ENCODE measurements around the gene NPIPA3. TPM values are rescaled to one million over a fixed set of nuclear protein-coding genes. Genes with fewer than 3 reads are reported as not detected.
"Not testable (repeated sequence)": the region's sequence is repeated elsewhere in the genome, so short reads cannot be mapped to it uniquely, and the experiment has no call there.

NPIPA3 gene
- total RNA-seq, 2 experiments from 2014 or later = 1.8 to 2.8 TPM

DNA sequence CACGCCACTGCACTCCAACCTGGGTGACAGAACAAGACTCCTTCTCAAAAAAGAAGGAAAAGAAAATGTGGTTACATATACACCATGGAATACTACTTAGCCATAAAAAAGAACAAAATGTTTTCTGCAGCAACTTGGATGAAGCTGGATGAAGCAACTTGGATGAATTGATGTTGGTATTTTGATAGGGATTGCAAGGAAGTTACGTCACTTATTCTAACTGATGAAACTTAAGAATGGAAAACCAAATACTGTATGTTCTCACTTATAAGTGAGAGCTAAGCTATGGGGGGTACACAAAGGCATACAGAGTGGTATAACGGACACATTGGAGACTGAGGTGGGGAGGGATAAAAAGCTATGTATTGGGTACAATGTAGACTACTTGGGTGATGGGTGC, 26.6 kb upstream of the NPIPA3 start:
- no peak for DNase-seq (ENCODE audit: low spot score)
- Histone ChIP-seq H3K27ac (ENCODE audit: low read depth, low read length, poor library complexity, severe bottlenecking) (no peak overlapping the region), H3K4me1 (ENCODE audit: insufficient read depth, low read length, poor library complexity, severe bottlenecking) (peaks cover 24% of the 10 kb centered on the region), H3K4me2 (ENCODE audit: low read length) (no peak overlapping the region), H3K9me2 (ENCODE audit: insufficient read depth, low read length) (no peaks in the 10 kb centered on the region), H4K20me1 (ENCODE audit: insufficient read depth, low read length) (no peaks in the 10 kb centered on the region), H3K9me3 (ENCODE audit: low read length) (no peaks in the 10 kb centered on the region), H3K4me3 (ENCODE audit: low read depth, low read length, poor library complexity, severe bottlenecking) (no peak overlapping the region), H3K79me2 (ENCODE audit: insufficient read depth, low read depth, low read length) (no peaks in the 10 kb centered on the region), H2AFZ (ENCODE audit: low read length) (no peak overlapping the region), H3K36me3 (ENCODE audit: insufficient read depth, low read length) (no peaks in the 10 kb centered on the region)
- ChIA-PET POLR2A (no interaction called here), CTCF (ENCODE audit: unreplicated experiment) (no interaction called here)
- BruUV-seq (replicated peaks) = no TSS peak
- TF ChIP-seq, protein P1, sequence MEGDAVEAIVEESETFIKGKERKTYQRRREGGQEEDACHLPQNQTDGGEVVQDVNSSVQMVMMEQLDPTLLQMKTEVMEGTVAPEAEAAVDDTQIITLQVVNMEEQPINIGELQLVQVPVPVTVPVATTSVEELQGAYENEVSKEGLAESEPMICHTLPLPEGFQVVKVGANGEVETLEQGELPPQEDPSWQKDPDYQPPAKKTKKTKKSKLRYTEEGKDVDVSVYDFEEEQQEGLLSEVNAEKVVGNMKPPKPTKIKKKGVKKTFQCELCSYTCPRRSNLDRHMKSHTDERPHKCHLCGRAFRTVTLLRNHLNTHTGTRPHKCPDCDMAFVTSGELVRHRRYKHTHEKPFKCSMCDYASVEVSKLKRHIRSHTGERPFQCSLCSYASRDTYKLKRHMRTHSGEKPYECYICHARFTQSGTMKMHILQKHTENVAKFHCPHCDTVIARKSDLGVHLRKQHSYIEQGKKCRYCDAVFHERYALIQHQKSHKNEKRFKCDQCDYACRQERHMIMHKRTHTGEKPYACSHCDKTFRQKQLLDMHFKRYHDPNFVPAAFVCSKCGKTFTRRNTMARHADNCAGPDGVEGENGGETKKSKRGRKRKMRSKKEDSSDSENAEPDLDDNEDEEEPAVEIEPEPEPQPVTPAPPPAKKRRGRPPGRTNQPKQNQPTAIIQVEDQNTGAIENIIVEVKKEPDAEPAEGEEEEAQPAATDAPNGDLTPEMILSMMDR (conservative IDR thresholded peaks at IDR 0.05; ENCODE audit: low read length) = no peak
- no peak for TF ChIP-seq EZH2phosphoT487 (IDR thresholded peaks at IDR 0.05; ENCODE audit: borderline replicate concordance, low read depth, low read length)
- intact Hi-C loops (cut with micrococcal nuclease; ENCODE audit: unreplicated experiment) = no loop called here

DNA sequence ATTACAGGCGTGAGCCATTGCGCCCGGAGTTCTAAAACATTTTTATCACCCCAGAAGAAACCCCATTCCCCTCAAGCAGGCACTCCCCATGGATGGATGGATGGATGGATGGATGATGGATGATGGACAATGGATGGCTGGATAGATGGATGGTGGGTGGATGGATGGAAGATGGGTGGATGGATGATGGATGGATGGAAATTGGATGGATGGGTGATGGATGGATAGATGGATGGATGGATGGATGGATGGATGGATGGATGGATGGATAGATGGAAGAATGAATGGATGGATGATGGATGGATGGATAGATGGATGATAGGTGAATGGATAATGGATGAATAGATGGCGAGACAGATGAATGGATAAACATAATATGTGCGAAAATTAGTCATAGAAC, 25.6 kb upstream of the NPIPA3 start:
- ChIA-PET POLR2A (interaction anchor here (0.5 kb wide), 1 partner anchor 37 kb away, joined by 3 read pairs; no protein-coding TSS in a partner anchor), CTCF (ENCODE audit: unreplicated experiment) (no interaction called here)
- no peak for DNase-seq (ENCODE audit: low spot score)
- BruUV-seq (replicated peaks) = no TSS peak
- Histone ChIP-seq H3K9me2 (ENCODE audit: insufficient read depth, low read length) (no peaks in the 10 kb centered on the region), H2AFZ (ENCODE audit: low read length) (no peak overlapping the region), H3K27ac (ENCODE audit: low read depth, low read length, poor library complexity, severe bottlenecking) (no peak overlapping the region), H3K79me2 (ENCODE audit: insufficient read depth, low read depth, low read length) (no peaks in the 10 kb centered on the region), H3K4me2 (ENCODE audit: low read length) (no peak overlapping the region), H3K4me1 (ENCODE audit: insufficient read depth, low read length, poor library complexity, severe bottlenecking) (peaks cover 14% of the 10 kb centered on the region), H4K20me1 (ENCODE audit: insufficient read depth, low read length) (no peaks in the 10 kb centered on the region), H3K9me3 (ENCODE audit: low read length) (no peaks in the 10 kb centered on the region), H3K36me3 (ENCODE audit: insufficient read depth, low read length) (no peaks in the 10 kb centered on the region), H3K4me3 (ENCODE audit: low read depth, low read length, poor library complexity, severe bottlenecking) (no peak overlapping the region)
- intact Hi-C loops (cut with micrococcal nuclease; ENCODE audit: unreplicated experiment) = no loop called here
- TF ChIP-seq, protein P1 (conservative IDR thresholded peaks at IDR 0.05; ENCODE audit: low read length) = no peak
- TF ChIP-seq EZH2phosphoT487 (IDR thresholded peaks at IDR 0.05; ENCODE audit: borderline replicate concordance, low read depth, low read length) = no peak

DNA sequence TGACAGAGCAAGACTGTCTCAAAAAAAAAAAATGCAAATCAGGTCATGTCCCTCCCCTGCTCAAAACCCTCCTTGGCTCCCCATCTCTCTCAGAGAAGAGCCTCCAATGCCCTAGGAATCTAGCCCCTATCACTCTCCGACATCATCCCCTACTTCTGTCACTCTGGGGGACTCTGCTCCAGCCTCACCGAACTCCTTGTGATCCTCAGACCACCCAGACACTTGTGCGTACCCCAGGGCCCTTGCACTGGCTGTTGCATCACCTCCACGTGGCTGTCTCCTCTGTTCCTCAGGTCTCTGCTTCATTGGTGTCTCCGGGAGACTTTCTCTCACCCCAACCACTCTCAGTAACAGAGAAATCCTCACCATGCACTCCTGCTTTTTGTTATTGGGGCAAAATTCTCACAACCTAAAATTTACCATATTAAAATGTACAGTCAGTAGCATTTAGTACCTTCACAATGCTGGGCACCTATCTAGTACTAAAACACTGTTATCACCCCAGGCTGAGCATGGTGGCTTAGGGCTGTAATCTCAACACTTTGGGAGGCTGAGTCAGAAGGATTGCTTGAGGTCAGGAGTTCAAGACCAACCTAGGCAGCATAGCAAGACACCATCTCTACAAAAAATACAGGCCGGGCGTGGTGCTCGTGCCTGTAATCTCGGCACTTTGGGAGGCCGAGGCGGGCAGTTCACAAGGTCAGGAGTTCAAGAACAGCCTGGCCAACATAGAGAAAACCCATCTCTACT, 24.3 kb upstream of the NPIPA3 start:
- H3K36me3 ChIP-seq (ENCODE audit: insufficient read depth, low read length) = no peaks in the 10 kb centered on the region
- H3K4me2 ChIP-seq (ENCODE audit: low read length) = no peak overlapping the region
- BruUV-seq (replicated peaks) = no TSS peak
- H3K9me3 ChIP-seq (ENCODE audit: low read length) = no peaks in the 10 kb centered on the region
- no peak for DNase-seq (ENCODE audit: low spot score)
- H2AFZ ChIP-seq (ENCODE audit: low read length) = no peak overlapping the region
- no peak overlapping the region for H3K27ac ChIP-seq (ENCODE audit: low read depth, low read length, poor library complexity, severe bottlenecking)
- H3K9me2 ChIP-seq (ENCODE audit: insufficient read depth, low read length) = no peaks in the 10 kb centered on the region
- POLR2A ChIA-PET = no interaction called here
- no peak overlapping the region for H3K4me3 ChIP-seq (ENCODE audit: low read depth, low read length, poor library complexity, severe bottlenecking)
- H4K20me1 ChIP-seq (ENCODE audit: insufficient read depth, low read length) = no peaks in the 10 kb centered on the region
- intact Hi-C loops (cut with micrococcal nuclease; ENCODE audit: unreplicated experiment) = no loop called here
- TF ChIP-seq, protein P1 (conservative IDR thresholded peaks at IDR 0.05; ENCODE audit: low read length) = no peak
- TF ChIP-seq EZH2phosphoT487 (IDR thresholded peaks at IDR 0.05; ENCODE audit: borderline replicate concordance, low read depth, low read length) = no peak
- H3K79me2 ChIP-seq (ENCODE audit: insufficient read depth, low read depth, low read length) = no peaks in the 10 kb centered on the region
- CTCF ChIA-PET (ENCODE audit: unreplicated experiment) = no interaction called here
- H3K4me1 ChIP-seq (ENCODE audit: insufficient read depth, low read length, poor library complexity, severe bottlenecking) = peaks cover under 1% of the 10 kb centered on the region

DNA sequence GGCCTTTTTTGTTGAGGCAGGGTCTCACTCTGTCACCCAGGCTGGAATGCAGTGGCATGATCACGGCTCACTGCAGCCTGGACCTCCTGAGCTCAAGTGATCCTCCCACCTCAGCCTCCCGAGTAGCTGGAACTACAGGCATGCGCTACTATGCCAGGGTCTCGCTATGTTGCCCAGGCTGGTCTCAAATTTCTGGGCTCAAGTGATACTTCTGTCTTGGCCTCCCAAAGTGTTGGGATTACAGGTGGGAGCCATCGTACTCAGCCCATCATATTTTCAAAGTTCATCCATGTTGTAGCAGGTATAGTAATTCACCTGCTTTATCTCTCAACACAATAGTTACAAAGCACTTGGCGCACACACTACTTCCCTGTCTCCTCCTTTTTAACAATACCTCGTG, 22.8 kb upstream of the NPIPA3 start:
- DNase-seq (ENCODE audit: low spot score); BruUV-seq (replicated peaks); H3K9me3 ChIP-seq (ENCODE audit: low read length); H3K4me3 ChIP-seq (ENCODE audit: low read depth, low read length, poor library complexity, severe bottlenecking); H3K79me2 ChIP-seq (ENCODE audit: insufficient read depth, low read depth, low read length); H3K4me1 ChIP-seq (ENCODE audit: insufficient read depth, low read length, poor library complexity, severe bottlenecking); H3K4me2 ChIP-seq (ENCODE audit: low read length); H3K9me2 ChIP-seq (ENCODE audit: insufficient read depth, low read length); H4K20me1 ChIP-seq (ENCODE audit: insufficient read depth, low read length); intact Hi-C loops (cut with micrococcal nuclease; ENCODE audit: unreplicated experiment); H2AFZ ChIP-seq (ENCODE audit: low read length); H3K36me3 ChIP-seq (ENCODE audit: insufficient read depth, low read length); H3K27ac ChIP-seq (ENCODE audit: low read depth, low read length, poor library complexity, severe bottlenecking); POLR2A ChIA-PET; CTCF ChIA-PET (ENCODE audit: unreplicated experiment): not testable (repeated sequence)

Data from OCI-LY7 (cell line).